Upper lobe of right lung (tissue), 1 donor: ENCODE results near the gene MGAT5B. TPM values are rescaled to one million over a fixed set of nuclear protein-coding genes. Genes with fewer than 3 reads are reported as not detected.

Experiments
- ATAC-seq: fragments of 200-7000 bp; cut with Tn5 transposase; one replicate; pipeline ENCODE4 v1.9.1; 2020; ENCODE audit warnings: mild to moderate bottlenecking, moderate library complexity
- DNase-seq: peaks from one replicate; pipeline ENCODE4 v3.0.0-alpha.2; 2020
- H3K27ac ChIP-seq: fragments of 200-600 bp; one replicate; pipeline ENCODE4 v1.8.0; 2022
- H3K27me3 ChIP-seq: fragments of 200-600 bp; one replicate; pipeline ENCODE4 v1.8.0; 2022; ENCODE audit warnings: mild to moderate bottlenecking
- H3K36me3 ChIP-seq: fragments of 200-600 bp; one replicate; pipeline ENCODE4 v1.8.0; 2022
- H3K4me1 ChIP-seq: fragments of 200-600 bp; one replicate; pipeline ENCODE4 v1.8.0; 2022
- H3K4me3 ChIP-seq: fragments of 200-600 bp; one replicate; pipeline ENCODE4 v1.8.0; 2022; ENCODE audit warnings: mild to moderate bottlenecking
- H3K9me3 ChIP-seq: fragments of 200-600 bp; one replicate; pipeline ENCODE4 v1.8.0; 2022
- CTCF ChIP-seq: fragments of 200-600 bp; IDR thresholded peaks from one replicate; pipeline ENCODE4 v1.8.0; 2022; ENCODE audit warnings: antibody characterized with exemption
- intact Hi-C: fragments of 100-400 bp; cut with DNase I; formaldehyde crosslinking; loops from one replicate; pipeline ENCODE4 v1.11.0; 2022
- total RNA-seq: library from RNA; stranded (reverse); fragmentation: NEBNext Ultra II Directional; extraction: Animal tissue kit (Norgen Biotek cat#: 25700); gene quantifications from one replicate; pipeline ENCODE4 v1.2.1, GENCODE V29; 2021
- donor health status: DM: no; HTN: yes; CAD: no; lungs with severe emphysema.

MGAT5B gene
- total RNA-seq, 1 donor from 2014 or later: 2.0 TPM

DNA sequence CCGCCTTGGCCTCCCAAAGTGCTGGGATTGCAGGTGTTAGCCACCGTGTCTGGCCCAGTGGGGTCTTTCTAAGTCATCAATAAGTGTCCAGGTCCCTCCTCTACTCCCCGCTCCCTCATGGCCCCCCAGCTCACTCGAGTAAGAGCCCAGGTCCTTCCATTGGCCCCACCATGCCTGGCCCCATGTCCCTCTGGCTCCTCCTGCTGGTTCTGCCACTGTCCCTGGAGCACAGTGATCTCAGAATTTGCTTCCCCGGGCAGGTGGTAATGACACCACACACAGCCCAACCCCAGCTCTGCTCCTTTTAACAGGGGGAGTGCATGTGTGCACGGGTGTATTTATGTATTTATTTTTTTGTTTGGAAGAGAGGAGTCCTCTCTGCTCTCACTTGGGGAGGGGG is 19.6 kb downstream of the MGAT5B start:
- no peaks in the 10 kb centered on the region for H3K36me3 ChIP-seq
- ATAC-seq (no peak), DNase-seq (no peak)
- H3K4me1 ChIP-seq: no peaks in the 10 kb centered on the region
- H3K9me3 ChIP-seq: no peaks in the 10 kb centered on the region
- intact Hi-C loops: loop anchor here (10.0 kb wide), 1 partner anchor 57 kb away; no protein-coding TSS in a partner anchor
- no peak for TF ChIP-seq CTCF
- H3K27ac ChIP-seq: no peak overlapping the region
- no peak overlapping the region for H3K4me3 ChIP-seq
- no peaks in the 10 kb centered on the region for H3K27me3 ChIP-seq

DNA sequence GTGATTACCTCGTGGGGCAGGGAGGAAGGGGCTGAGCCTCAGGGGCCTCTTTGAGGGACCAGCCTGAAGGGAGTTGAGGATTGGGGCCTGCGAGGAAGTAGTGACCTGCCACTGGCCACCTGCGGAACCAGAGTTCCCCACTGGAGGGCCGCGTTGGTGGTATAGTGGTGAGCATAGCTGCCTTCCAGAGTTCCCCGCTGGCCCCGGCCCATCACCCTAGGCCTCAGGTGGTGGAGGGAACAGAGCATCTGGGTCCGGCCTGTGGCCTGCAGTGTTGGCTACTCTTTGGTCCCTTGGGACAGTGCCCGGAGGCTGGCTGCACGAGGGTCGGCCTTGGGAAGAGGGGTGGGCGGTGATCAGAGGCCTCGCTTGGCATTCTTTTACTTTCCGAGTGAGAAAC is 20.5 kb downstream of the MGAT5B start:
- no peak for DNase-seq
- H3K36me3 ChIP-seq: no peaks in the 10 kb centered on the region
- no peak overlapping the region for H3K4me3 ChIP-seq
- no peaks in the 10 kb centered on the region for H3K4me1 ChIP-seq
- no peak for ATAC-seq
- intact Hi-C loops: loop anchor here (10.0 kb wide), 1 partner anchor 56 kb away; no protein-coding TSS in a partner anchor
- H3K9me3 ChIP-seq: no peaks in the 10 kb centered on the region
- no peak for TF ChIP-seq CTCF
- H3K27me3 ChIP-seq: no peaks in the 10 kb centered on the region
- no peak overlapping the region for H3K27ac ChIP-seq

DNA sequence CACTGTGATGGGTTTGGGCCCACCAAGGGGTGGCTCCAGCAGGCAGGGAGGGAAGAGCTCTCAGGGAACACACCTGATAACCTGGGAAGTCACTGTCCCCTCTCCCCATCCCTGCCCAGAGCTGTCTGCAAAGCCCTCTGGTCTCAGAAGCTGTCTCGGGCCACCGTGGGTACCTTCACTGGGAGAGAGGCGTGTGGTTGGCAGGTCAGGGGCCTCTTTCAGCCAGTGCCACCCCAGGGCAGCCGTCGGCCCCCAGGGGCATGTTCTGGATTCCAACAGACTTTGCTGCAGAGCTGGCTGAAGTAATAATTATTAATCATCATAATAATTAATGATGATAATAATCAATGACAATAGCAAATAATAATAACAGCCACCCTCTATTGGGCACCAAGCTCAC is 21.1 kb downstream of the MGAT5B start:
- H3K4me1 ChIP-seq: no peaks in the 10 kb centered on the region
- H3K36me3 ChIP-seq: no peaks in the 10 kb centered on the region
- no peak overlapping the region for H3K27ac ChIP-seq
- no peaks in the 10 kb centered on the region for H3K27me3 ChIP-seq
- no peak overlapping the region for H3K4me3 ChIP-seq
- ATAC-seq (no peak), DNase-seq (no peak)
- no peaks in the 10 kb centered on the region for H3K9me3 ChIP-seq
- intact Hi-C loops: loop anchor here (10.0 kb wide), 1 partner anchor 55 kb away; no protein-coding TSS in a partner anchor
- TF ChIP-seq CTCF: no peak

GRCh38 chr17:76892329-76892728 is 24.1 kb downstream of the MGAT5B start:
- DNase-seq (no peak), ATAC-seq (no peak)
- H3K4me1 ChIP-seq: no peaks in the 10 kb centered on the region
- H3K36me3 ChIP-seq: no peaks in the 10 kb centered on the region
- H3K27ac ChIP-seq: no peak overlapping the region
- no peak overlapping the region for H3K4me3 ChIP-seq
- H3K9me3 ChIP-seq: no peaks in the 10 kb centered on the region
- TF ChIP-seq CTCF: no peak
- H3K27me3 ChIP-seq: no peaks in the 10 kb centered on the region
- intact Hi-C loops: no loop called here

DNA sequence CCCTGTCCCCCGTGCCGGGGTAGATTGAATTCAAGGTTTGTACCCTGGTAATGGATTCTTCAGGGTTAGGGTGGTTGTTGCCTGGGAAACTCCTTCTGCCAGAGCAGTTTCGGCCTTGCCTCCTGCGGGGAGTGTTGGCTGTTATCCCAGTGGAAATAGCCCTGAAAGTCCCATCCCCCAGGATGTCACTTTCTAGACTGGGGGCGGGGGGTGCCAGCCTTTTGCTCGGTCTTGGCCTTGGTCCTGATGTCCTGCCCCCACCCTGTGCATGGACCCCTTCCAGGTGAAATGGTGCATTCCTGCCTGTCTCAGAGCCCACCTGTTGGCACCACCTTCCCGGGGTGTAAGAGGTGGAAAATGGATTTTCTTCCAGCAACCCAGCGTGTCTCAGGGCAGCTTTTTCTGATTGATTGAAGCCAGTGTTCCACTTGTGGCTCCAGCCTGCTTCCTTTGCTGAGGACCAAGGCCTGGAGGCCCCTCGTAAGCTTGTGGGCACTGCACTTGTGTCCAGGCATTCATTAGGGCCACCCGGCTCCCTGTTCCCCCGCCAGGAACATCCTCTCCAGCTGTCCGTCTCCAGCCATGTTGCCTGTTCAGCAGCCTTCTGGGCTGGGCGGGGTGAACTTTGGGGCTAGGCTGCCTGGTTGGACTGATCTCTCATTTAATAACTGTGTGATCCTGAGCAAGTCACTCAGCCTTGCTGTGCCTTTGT is 25.6 kb downstream of the MGAT5B start:
- TF ChIP-seq CTCF: no peak
- Histone ChIP-seq H3K36me3 (no peaks in the 10 kb centered on the region), H3K4me1 (no peaks in the 10 kb centered on the region), H3K27me3 (no peaks in the 10 kb centered on the region), H3K27ac (no peak overlapping the region), H3K9me3 (no peaks in the 10 kb centered on the region), H3K4me3 (no peak overlapping the region)
- no peak for DNase-seq
- no peak for ATAC-seq
- intact Hi-C loops: no loop called here

DNA sequence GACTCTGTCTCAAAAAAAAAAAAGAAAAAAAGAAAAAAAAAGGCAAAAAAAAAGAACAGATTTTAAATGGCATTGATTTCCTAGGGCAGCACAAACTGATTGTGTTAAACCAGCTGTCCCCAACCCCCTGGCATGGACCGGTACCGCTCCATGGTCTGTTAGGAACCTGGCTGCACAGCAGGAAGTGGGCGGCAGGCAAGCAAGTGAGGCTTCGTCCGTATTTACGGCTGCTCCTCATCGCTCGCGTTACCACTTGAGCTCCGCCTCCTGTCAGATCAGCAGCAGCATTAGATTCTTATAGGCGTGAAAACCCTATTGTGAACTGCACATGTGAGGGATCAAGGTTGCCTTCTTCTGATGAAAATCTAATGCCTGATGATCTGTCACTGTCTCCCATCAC is 26.6 kb downstream of the MGAT5B start:
- Histone ChIP-seq H3K4me3 (no peak overlapping the region), H3K4me1 (no peaks in the 10 kb centered on the region), H3K27me3 (no peaks in the 10 kb centered on the region), H3K27ac (no peak overlapping the region), H3K36me3 (no peaks in the 10 kb centered on the region), H3K9me3 (no peaks in the 10 kb centered on the region)
- intact Hi-C loops: no loop called here
- DNase-seq: no peak
- no peak for ATAC-seq
- no peak for TF ChIP-seq CTCF
